ENCODE data around the gene RORB. TPM values are rescaled to one million over a fixed set of nuclear protein-coding genes. Genes with fewer than 3 reads are reported as not detected.

The RORB gene
- polyA plus RNA-seq, 1 experiment = not detected

GRCh38 chr9:74512416-74512815, 15.3 kb downstream of the RORB start:
- POLR2A ChIA-PET = no interaction called here
- no peaks in the 10 kb centered on the region for H3K36me3 ChIP-seq (ENCODE audit: control insufficient read depth, insufficient read depth, low read length)
- no peak for TF ChIP-seq CTCF (IDR thresholded peaks at IDR 0.05; ENCODE audit: insufficient read depth, low read depth, low read length)
- CTCF ChIA-PET = no interaction called here
- H3K27me3 ChIP-seq (ENCODE audit: control insufficient read depth, insufficient read depth, low read length) = no peaks in the 10 kb centered on the region
- H3K4me3 ChIP-seq (ENCODE audit: low read depth, low read length) = no peak overlapping the region
- DNase-seq (ENCODE audit: low read depth) = no peak

- POLR2A ChIA-PET = no interaction called here
- TF ChIP-seq CTCF (IDR thresholded peaks at IDR 0.05; ENCODE audit: insufficient read depth, low read depth, low read length) = no peak
- Histone ChIP-seq H3K36me3 (ENCODE audit: control insufficient read depth, insufficient read depth, low read length) (no peaks in the 10 kb centered on the region), H3K4me3 (ENCODE audit: low read depth, low read length) (no peak overlapping the region), H3K27me3 (ENCODE audit: control insufficient read depth, insufficient read depth, low read length) (no peaks in the 10 kb centered on the region)
- CTCF ChIA-PET = no interaction called here
- DNase-seq (ENCODE audit: low read depth) = no peak
Observed at GRCh38 chr9:74513221-74513620, 16.1 kb downstream of the RORB start.

GRCh38 chr9:74517188-74517587, 20.1 kb downstream of the RORB start:
- ChIA-PET CTCF (interaction anchor here (0.7 kb wide), 1 partner anchor 253 kb away, joined by 3 read pairs; no protein-coding TSS in a partner anchor), POLR2A (no interaction called here)
- no peaks in the 10 kb centered on the region for H3K27me3 ChIP-seq (ENCODE audit: control insufficient read depth, insufficient read depth, low read length)

GRCh38 chr9:74519419-74519818, 22.3 kb downstream of the RORB start:
- no peaks in the 10 kb centered on the region for H3K36me3 ChIP-seq (ENCODE audit: control insufficient read depth, insufficient read depth, low read length)
- POLR2A ChIA-PET = no interaction called here
- no peak for TF ChIP-seq CTCF (IDR thresholded peaks at IDR 0.05; ENCODE audit: insufficient read depth, low read depth, low read length)
- H3K27me3 ChIP-seq (ENCODE audit: control insufficient read depth, insufficient read depth, low read length) = no peaks in the 10 kb centered on the region
- DNase-seq (ENCODE audit: low read depth) = no peak
- CTCF ChIA-PET = interaction anchor here (0.7 kb wide), 1 partner anchor 75 kb away, joined by 3 read pairs; no protein-coding TSS in a partner anchor
- no peak overlapping the region for H3K4me3 ChIP-seq (ENCODE audit: low read depth, low read length)

More at GRCh38 chr9:74517188-74517587, 20.1 kb downstream of the RORB start:
- H3K4me3 ChIP-seq (ENCODE audit: low read depth, low read length) = no peak overlapping the region
- H3K36me3 ChIP-seq (ENCODE audit: control insufficient read depth, insufficient read depth, low read length) = no peaks in the 10 kb centered on the region
- no peak for DNase-seq (ENCODE audit: low read depth)
- TF ChIP-seq CTCF (IDR thresholded peaks at IDR 0.05; ENCODE audit: insufficient read depth, low read depth, low read length) = no peak

- Histone ChIP-seq H3K4me3 (ENCODE audit: low read depth, low read length) (no peak overlapping the region), H3K27me3 (ENCODE audit: control insufficient read depth, insufficient read depth, low read length) (no peaks in the 10 kb centered on the region), H3K36me3 (ENCODE audit: control insufficient read depth, insufficient read depth, low read length) (no peaks in the 10 kb centered on the region)
- TF ChIP-seq CTCF (IDR thresholded peaks at IDR 0.05; ENCODE audit: insufficient read depth, low read depth, low read length) = no peak
- no peak for DNase-seq (ENCODE audit: low read depth)
- ChIA-PET CTCF (interaction anchor here (0.6 kb wide), 1 partner anchor 82 kb away, joined by 3 read pairs; no protein-coding TSS in a partner anchor), POLR2A (interaction anchor here (0.6 kb wide), 1 partner anchor 27 kb away, joined by 8 read pairs; no protein-coding TSS in a partner anchor)
Observed at GRCh38 chr9:74521009-74521408, 23.9 kb downstream of the RORB start.

Measured in BJ (cell line).